Measurements from ENCODE around the gene ANK2.

GRCh38 chr4:113112338-113112978, 63.0 kb downstream of the ANK2 start:
- TF ChIP-seq CTCF (optimal IDR thresholded peaks at IDR 0.05 in 1 of 3, IDR thresholded peaks at IDR 0.05 in 1 of 3, conservative IDR thresholded peaks at IDR 0.05 in 1 of 3; ENCODE audit: extremely low read depth in 1 of 3, insufficient read depth in 2 of 3, low read length in 3 of 3), result no peak
- TF ChIP-seq EZH2 (IDR thresholded peaks at IDR 0.05; ENCODE audit: low read length), result no peak
